Measurements from ENCODE around the gene NQO1.

Gene NQO1

GRCh38 chr16:69688589-69688988 lies 37.8 kb downstream of the NQO1 start:
- Histone ChIP-seq H3K4me1 (ENCODE audit: insufficient read depth, low read length, poor library complexity, severe bottlenecking) (no peaks in the 10 kb centered on the region), H3K9me3 (ENCODE audit: insufficient read depth, low read depth, low read length) (no peaks in the 10 kb centered on the region), H3K4me3 (ENCODE audit: low read length, poor library complexity, severe bottlenecking) (no peak overlapping the region), H3K9ac (ENCODE audit: low read depth, low read length, poor library complexity, severe bottlenecking) (no peak overlapping the region), H3F3A (ENCODE audit: low read depth) (no peaks in the 10 kb centered on the region), H3K27me3 (ENCODE audit: insufficient read depth, low read length, poor library complexity, severe bottlenecking) (no peaks in the 10 kb centered on the region), H4K20me1 (ENCODE audit: insufficient read depth, low read length, poor library complexity, severe bottlenecking) (no peaks in the 10 kb centered on the region), H3K9me2 (replicated peaks; ENCODE audit: low read depth, low read length) (no peaks in the 10 kb centered on the region), H2AFZ (ENCODE audit: low read length) (no peak overlapping the region), H3K4me2 (ENCODE audit: low read depth, low read length, poor library complexity, severe bottlenecking) (no peak overlapping the region), H3K79me2 (ENCODE audit: insufficient read depth, low read length) (no peaks in the 10 kb centered on the region), H3K36me3 (ENCODE audit: insufficient read depth, low read length) (peaks cover 49% of the 10 kb centered on the region; the same call in 1 of the 2 replicates)
- TF ChIP-seq CTCF (conservative IDR thresholded peaks at IDR 0.05; ENCODE audit: low read length) (no peak), EZH2phosphoT487 (IDR thresholded peaks at IDR 0.05; ENCODE audit: borderline replicate concordance) (no peak)

- Histone ChIP-seq H3K4me2 (ENCODE audit: low read depth, low read length, poor library complexity, severe bottlenecking) (no peak overlapping the region), H2AFZ (ENCODE audit: low read length) (no peak overlapping the region), H3K79me2 (ENCODE audit: insufficient read depth, low read length) (no peaks in the 10 kb centered on the region), H3K9ac (ENCODE audit: low read depth, low read length, poor library complexity, severe bottlenecking) (no peak overlapping the region), H3K27me3 (ENCODE audit: insufficient read depth, low read length, poor library complexity, severe bottlenecking) (no peaks in the 10 kb centered on the region), H3K4me3 (ENCODE audit: low read length, poor library complexity, severe bottlenecking) (no peak overlapping the region), H3K9me2 (replicated peaks; ENCODE audit: low read depth, low read length) (no peaks in the 10 kb centered on the region), H3K9me3 (ENCODE audit: insufficient read depth, low read depth, low read length) (no peaks in the 10 kb centered on the region), H3K4me1 (ENCODE audit: insufficient read depth, low read length, poor library complexity, severe bottlenecking) (no peaks in the 10 kb centered on the region), H4K20me1 (ENCODE audit: insufficient read depth, low read length, poor library complexity, severe bottlenecking) (no peaks in the 10 kb centered on the region), H3F3A (ENCODE audit: low read depth) (no peaks in the 10 kb centered on the region), H3K36me3 (ENCODE audit: insufficient read depth, low read length) (peaks cover 47% of the 10 kb centered on the region)
- TF ChIP-seq CTCF (conservative IDR thresholded peaks at IDR 0.05; ENCODE audit: low read length) (no peak), EZH2phosphoT487 (IDR thresholded peaks at IDR 0.05; ENCODE audit: borderline replicate concordance) (no peak)
Measured at GRCh38 chr16:69680358-69680757, 46.0 kb downstream of the NQO1 start.

GRCh38 chr16:69672998-69673713 lies 53.2 kb downstream of the NQO1 start:
- Histone ChIP-seq H3K9me3 (ENCODE audit: insufficient read depth, low read depth, low read length) (no peaks in the 10 kb centered on the region), H3K36me3 (ENCODE audit: insufficient read depth, low read length) (peaks cover 45% of the 10 kb centered on the region)

More at GRCh38 chr16:69672998-69673713, 53.2 kb downstream of the NQO1 start:
- no peak overlapping the region for H3K9ac ChIP-seq (ENCODE audit: low read depth, low read length, poor library complexity, severe bottlenecking)
- H3K4me2 ChIP-seq (ENCODE audit: low read depth, low read length, poor library complexity, severe bottlenecking), result no peak overlapping the region
- H2AFZ ChIP-seq (ENCODE audit: low read length), result no peak overlapping the region
- no peaks in the 10 kb centered on the region for H3K9me2 ChIP-seq (replicated peaks; ENCODE audit: low read depth, low read length)
- H4K20me1 ChIP-seq (ENCODE audit: insufficient read depth, low read length, poor library complexity, severe bottlenecking), result no peaks in the 10 kb centered on the region
- H3K27me3 ChIP-seq (ENCODE audit: insufficient read depth, low read length, poor library complexity, severe bottlenecking), result no peaks in the 10 kb centered on the region
- H3K4me3 ChIP-seq (ENCODE audit: low read length, poor library complexity, severe bottlenecking), result no peak overlapping the region
- H3K79me2 ChIP-seq (ENCODE audit: insufficient read depth, low read length), result no peaks in the 10 kb centered on the region
- no peaks in the 10 kb centered on the region for H3F3A ChIP-seq (ENCODE audit: low read depth)
- no peaks in the 10 kb centered on the region for H3K4me1 ChIP-seq (ENCODE audit: insufficient read depth, low read length, poor library complexity, severe bottlenecking)
- TF ChIP-seq EZH2phosphoT487 (IDR thresholded peaks at IDR 0.05; ENCODE audit: borderline replicate concordance) (no peak), CTCF (conservative IDR thresholded peaks at IDR 0.05; ENCODE audit: low read length) (no peak)
